HTR-8/SVneo (cell line): Measurements from ENCODE around the gene CASP8AP2.
"Not testable (repeated sequence)": the region's sequence is repeated elsewhere in the genome, so short reads cannot be mapped to it uniquely, and the experiment has no call there.

Source experiments
- DNase-seq: peaks from one replicate; pipeline ENCODE4 v3.0.0; 2011; ENCODE audit warnings: low spot score, mixed read lengths; ENCODE audit not compliant: insufficient read length
- FAIRE-seq: peaks from 2 replicates; lab custom pipeline; 2011; peaks lifted over from hg19 to GRCh38; lab: Jason Lieb, UNC

The CASP8AP2 gene

GRCh38 chr6:89819336-89820130 is 10.1 kb upstream of the CASP8AP2 start, which contains the start of gene MDN1:
MDN1 (minus strand) TSS chr6:89819794; CDS start chr6:89819607, 187 bp downstream.
- peak; percentile 90 for DNase-seq
- peak; percentile 98 for FAIRE-seq

- FAIRE-seq (no peak), DNase-seq (no peak)
Measured at GRCh38 chr6:89826029-89826528, 3.6 kb upstream of the CASP8AP2 start.

DNA sequence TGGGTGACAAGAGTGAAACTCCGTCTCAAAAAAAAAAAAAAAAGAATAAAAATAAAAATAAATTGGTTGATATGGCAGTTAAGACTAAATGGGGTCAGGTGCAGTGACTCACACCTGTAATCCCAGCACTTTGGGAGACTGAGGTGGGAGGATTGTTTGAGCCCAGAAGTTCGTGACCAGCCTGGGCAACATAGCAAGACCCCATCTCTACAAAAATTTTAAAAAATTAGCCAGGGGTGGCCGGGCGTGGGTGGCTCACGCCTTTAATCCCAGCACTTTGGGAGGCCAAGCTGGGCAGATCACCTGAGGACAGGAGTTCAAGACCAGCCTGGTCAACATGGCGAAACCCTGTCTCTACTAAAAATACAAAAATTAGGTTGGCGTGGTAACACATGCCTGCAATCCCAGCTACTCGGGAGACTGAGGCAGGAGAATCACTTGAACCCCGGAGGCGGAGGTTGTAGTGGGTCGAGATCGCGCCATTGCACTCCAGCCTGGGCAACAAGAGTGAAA is 1.1 kb upstream of the CASP8AP2 start:
- DNase-seq, FAIRE-seq: not testable (repeated sequence)

DNA sequence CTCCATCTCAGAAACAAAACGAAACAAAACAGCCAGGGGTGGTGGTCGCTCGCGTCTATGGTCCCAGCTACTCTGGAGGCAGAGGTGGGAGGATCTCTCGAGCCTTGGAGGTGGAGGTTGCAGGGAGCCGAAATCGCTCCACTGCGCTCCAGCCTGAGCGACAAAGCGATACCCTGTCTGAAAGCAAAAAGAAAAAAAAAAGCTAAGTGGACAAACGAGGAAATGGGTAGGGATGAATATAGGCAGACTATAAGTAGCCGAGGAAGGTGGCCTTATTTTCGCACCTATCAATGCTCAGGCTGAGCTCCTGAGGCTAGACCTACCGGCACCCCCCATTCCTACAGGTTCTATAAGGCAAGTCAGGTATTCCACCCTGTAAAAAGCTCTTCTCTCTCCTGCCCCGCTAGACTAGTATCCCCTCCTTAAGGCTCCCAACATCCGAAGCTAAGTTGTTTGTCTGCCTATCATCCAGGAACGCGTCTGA is 650 bp upstream of the CASP8AP2 start:
- no peak for FAIRE-seq
- DNase-seq = no peak

DNA sequence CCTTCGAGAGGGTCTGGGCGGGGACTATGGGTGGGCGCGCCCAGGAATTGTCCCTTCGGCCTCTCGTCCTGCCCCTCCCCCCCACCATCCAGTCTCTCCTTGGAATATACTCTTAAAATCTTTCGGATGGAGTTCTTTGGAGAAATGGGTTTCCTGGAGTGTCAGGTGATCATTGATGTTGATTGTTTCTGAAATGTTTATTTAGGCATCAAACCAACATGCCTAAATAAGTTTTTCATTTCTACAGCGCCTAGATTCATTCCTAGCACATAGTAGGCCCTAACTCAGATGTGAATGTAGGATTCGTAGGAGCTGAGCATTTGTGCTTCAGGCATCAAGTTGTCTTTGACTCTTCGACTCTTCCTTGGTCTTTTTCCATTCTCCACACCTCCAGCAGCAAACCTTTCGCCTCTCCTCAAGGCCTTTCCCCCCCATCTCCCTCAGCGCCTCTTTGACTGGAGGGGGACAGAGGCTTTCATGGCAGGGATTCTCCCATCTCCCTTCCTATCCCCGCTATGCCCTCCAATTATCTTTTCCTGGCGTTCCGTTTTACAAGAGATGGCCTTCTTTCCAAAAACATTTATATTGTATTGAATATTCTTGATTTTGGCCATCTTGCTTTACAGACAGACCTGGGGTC is 610 bp downstream of the CASP8AP2 start:
- FAIRE-seq = no peak
- no peak for DNase-seq

DNA sequence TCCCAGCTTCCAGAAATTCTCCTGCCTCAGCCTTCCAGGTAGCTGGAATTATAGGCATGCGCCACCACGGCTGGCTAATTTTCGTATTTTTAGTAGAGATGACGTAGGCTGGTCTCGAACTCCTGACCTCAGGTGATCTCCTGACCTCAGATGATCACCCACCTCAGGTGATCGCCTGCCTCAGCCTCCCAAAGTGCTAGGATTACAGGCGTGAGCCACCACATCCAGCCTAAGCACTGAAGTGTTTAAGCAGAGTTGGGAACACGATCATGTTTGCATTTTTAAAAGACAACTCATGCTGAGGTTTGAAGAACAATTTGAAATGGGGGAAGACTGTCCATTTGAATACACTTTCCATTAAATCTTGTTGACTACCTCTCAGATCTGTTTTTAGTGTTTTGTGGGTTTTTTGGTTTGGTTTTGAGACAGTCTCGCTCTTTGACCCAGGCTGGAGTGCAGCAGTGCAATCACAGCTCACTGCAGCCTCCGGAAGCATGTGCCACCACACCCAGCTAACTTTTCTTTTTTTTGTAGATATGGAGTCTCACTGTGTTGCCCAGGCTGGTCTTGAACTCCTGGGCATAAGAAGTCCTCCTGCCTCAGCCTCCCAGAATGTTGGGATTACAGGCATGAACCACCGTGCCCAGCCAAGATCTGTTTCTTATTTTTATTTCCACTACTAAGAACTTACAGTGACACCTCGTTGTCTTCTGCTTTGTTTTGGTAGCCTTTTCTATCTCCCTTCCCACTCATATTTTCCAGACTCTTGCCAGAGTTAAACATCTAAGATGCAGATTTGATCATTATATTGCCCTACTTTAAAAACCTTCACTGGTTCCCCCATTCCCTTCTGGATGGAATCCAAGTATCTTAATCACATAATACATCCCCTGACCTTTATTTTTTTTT is 5.5 kb downstream of the CASP8AP2 start:
- FAIRE-seq = no peak
- no peak for DNase-seq

DNA sequence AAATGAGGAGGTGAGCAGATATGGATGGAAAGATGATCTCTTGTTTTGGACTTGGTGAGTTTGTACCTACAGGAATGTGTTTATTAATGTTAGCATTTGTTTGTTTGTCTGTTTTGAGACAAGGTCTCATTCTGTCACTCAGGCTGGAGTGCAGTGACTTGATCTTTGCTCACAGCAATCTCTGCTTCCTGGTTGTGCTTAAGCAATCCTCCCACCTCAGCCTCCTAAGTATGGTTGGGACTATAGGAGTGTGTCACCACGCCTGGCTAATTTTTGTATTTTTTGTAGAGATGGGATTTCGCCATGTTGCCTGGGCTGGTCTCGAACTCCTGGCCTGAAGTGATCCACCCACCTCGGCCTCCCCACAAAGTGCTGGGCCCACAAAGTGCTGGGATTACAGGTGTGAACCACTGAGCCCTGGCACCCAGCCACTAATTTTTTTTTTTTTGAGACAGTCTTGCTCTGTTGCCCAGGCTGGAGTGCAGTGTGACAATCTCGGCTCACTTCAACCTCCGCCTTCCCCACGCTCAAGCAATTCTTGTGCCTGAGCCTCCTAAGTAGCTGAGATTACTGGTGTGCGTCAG is 7.1 kb downstream of the CASP8AP2 start:
- FAIRE-seq = no peak
- no peak for DNase-seq

DNA sequence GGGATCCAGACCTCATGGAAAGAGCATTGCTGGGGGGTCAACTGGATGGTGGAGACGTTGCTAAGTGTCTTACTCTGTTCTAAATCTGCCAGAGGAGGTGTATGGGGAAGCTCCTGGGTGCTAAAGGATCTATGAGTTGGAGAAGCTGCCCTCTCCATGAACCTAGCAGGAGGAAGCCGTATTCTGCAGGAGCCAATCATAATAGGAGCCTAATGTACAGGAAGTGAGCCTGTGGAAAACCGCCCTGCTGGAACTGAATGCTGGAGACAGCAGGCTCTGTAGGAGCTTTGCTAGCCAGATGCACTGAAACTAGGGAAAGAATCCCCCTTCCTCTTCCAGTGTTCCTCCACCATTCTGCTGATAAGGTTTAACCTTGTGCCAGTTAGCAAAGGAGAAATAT is 10.9 kb downstream of the CASP8AP2 start:
- DNase-seq (no peak), FAIRE-seq (no peak)

DNA sequence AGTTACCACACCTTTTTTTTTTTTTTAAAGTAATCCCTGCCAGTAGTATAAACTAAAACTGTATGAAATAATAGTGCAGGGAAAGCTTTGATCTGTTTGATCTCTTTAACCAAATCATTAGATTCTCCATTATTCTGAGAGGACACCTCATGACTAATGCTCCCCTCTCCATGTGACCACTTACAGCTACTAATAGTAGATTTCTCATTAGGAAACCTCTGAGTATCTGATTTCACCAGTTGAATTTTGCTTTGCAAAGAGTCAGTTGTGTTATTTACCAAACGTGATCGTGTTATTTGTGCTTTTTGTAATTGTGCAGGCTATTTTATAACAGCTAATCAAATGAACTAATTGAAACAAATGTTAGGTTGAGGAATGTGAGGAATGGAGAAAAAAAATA is 12.5 kb downstream of the CASP8AP2 start:
- FAIRE-seq = no peak
- DNase-seq = no peak

DNA sequence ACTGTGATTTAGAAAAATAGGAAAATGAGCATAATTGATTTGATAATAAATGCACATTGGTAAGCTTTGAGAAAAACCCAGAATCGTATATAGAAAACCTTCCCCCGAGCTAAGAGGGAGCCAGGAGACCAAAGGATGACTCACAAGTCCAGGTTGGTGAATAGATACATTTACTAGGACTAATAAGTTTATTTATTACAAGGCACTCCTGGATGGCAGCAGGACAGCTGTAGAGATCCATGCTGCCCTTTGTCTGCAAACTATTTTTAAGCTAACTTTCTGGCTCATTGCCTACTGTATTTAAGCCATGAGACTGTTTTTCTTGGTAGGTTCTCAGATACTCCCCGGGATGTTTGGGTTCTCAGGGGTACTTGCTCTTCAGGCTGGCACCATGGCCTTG is 13.4 kb downstream of the CASP8AP2 start:
- DNase-seq (no peak), FAIRE-seq (no peak)

GRCh38 chr6:89847513-89847912 is 17.8 kb downstream of the CASP8AP2 start:
- not testable (repeated sequence) for FAIRE-seq, DNase-seq

DNA sequence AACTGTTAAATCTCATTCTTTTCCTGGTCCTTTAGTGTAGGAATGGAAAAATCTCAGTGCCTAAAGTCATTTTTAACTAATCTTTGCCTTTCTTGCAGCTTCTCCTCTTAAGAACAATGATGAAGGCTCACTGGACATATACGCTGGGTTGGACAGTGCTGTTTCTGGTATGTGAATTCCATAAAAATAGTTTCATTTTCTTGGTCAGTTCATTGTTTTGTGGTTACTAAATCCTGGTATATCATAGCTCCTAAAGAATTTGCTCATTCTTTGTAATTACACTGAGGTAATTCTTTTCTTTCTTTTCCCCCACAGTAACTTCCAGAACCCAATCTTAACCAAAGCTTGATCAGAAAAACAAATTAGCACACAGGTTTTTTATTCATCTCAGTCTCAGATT is 23.4 kb downstream of the CASP8AP2 start:
- DNase-seq = no peak
- FAIRE-seq = no peak

GRCh38 chr6:89858041-89858440 is 28.4 kb downstream of the CASP8AP2 start:
- DNase-seq (no peak), FAIRE-seq (no peak)

DNA sequence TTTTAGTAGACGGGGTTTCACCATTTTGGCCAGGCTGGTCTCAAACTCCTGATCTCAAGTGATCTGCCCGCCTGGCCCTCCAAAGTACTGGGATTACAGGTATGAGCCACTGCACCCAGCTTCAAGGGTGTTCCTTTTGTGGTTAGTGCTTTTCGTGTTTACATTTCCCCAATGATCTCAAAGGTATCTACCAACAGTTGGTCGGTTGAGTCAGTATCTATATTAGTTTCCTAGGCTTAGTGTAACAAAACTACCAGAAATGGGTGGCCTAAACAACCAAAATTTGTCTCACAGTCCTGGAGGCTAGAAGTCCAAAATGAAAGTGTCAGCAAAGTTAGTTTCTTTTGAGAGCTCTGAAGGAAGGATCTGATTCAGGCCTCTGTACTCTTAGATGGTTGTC is 30.1 kb downstream of the CASP8AP2 start:
- DNase-seq (no peak), FAIRE-seq (no peak)

DNA sequence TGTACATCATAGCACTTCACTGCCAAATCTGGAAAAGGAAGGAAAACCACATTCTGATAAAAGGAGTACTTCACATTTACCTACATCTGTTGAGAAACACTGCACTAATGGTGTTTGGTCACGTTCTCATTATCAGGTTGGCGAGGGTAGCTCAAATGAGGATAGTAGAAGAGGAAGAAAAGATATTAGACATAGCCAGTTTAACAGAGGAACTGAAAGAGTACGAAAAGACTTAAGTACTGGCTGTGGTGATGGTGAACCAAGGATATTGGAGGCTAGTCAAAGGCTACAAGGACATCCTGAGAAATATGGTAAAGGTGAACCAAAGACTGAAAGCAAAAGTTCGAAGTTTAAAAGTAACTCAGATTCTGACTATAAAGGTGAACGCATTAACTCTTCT is 32.6 kb downstream of the CASP8AP2 start:
- FAIRE-seq (no peak), DNase-seq (no peak)

- FAIRE-seq (no peak), DNase-seq (no peak)
Measured at GRCh38 chr6:89862698-89863097, 33.0 kb downstream of the CASP8AP2 start.

GRCh38 chr6:89866024-89866678 is 36.5 kb downstream of the CASP8AP2 start:
- DNase-seq (no peak), FAIRE-seq (no peak)

DNA sequence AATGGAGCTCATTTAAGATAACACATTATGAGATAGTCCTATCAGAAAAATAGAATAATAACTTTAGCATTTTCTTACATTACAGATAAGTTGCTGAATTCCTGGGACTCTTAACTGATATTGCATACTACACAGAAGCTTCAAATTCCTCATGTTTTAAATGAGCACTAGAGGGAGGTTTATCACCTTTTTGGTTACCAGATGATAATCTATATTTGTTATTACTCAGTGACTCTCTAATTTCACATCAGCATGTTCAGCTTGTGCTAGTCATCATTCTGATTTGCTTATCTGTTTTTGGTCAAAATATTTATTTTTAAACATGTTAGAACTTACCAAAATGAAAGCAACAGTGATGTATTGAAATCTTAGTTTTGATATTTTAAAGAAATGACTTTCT is 44.0 kb downstream of the CASP8AP2 start:
- FAIRE-seq (no peak), DNase-seq (no peak)

DNA sequence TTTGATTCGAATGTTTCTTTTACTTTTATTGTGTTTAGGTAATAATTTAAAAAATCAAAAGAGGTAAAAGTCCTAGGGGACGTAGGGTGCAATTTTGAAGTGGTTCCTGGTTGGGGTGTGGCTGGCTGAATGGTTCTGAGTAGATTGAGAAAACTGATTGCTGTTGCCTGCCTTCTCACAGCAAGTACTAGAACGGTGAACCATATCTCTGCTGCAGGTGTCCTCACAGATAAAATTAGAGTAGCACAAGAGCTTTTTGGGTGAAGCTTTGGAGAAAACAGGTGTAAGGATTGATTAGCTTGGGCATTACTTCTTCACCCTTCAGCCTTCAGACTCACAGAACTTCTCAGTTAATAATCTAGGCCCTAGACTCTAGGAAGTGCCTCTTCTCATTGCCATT is 44.8 kb downstream of the CASP8AP2 start:
- no peak for FAIRE-seq
- DNase-seq = no peak
